ENCODE results near the gene NUAK1.

NUAK1 gene

GRCh38 chr12:106022568-106023012, 116.2 kb downstream of the NUAK1 start:
- no peak for TF ChIP-seq SIN3A (IDR thresholded peaks at IDR 0.05; ENCODE audit: borderline replicate concordance, insufficient read depth, low read length)
- TF ChIP-seq TAF1 (IDR thresholded peaks at IDR 0.05; ENCODE audit: borderline replicate concordance, insufficient read depth, low read length), result no peak
- TF ChIP-seq POLR2AphosphoS5 (IDR thresholded peaks at IDR 0.05; ENCODE audit: low read depth, low read length), result no peak
- no peak for TF ChIP-seq FOXP2 (optimal IDR thresholded peaks at IDR 0.05; ENCODE audit: borderline replicate concordance, extremely low read depth, extremely low read length, insufficient read depth)
- no peak for TF ChIP-seq REST (IDR thresholded peaks at IDR 0.05; ENCODE audit: insufficient read depth in 1 of 2, low read depth in 2 of 2, low read length in 2 of 2)

GRCh38 chr12:106021516-106021915, 117.2 kb downstream of the NUAK1 start:
- TF ChIP-seq POLR2AphosphoS5 (IDR thresholded peaks at IDR 0.05; ENCODE audit: low read depth, low read length), result no peak
- no peak for TF ChIP-seq TAF1 (IDR thresholded peaks at IDR 0.05; ENCODE audit: borderline replicate concordance, insufficient read depth, low read length)
- no peak for TF ChIP-seq FOXP2 (optimal IDR thresholded peaks at IDR 0.05; ENCODE audit: borderline replicate concordance, extremely low read depth, extremely low read length, insufficient read depth)

GRCh38 chr12:106020736-106021135, 118.0 kb downstream of the NUAK1 start:
- TF ChIP-seq FOXP2 (optimal IDR thresholded peaks at IDR 0.05; ENCODE audit: borderline replicate concordance, extremely low read depth, extremely low read length, insufficient read depth) (no peak), POLR2AphosphoS5 (IDR thresholded peaks at IDR 0.05; ENCODE audit: low read depth, low read length) (no peak), TAF1 (IDR thresholded peaks at IDR 0.05; ENCODE audit: borderline replicate concordance, insufficient read depth, low read length) (no peak), REST (IDR thresholded peaks at IDR 0.05; ENCODE audit: insufficient read depth in 1 of 2, low read depth in 2 of 2, low read length in 2 of 2) (no peak), SIN3A (IDR thresholded peaks at IDR 0.05; ENCODE audit: borderline replicate concordance, insufficient read depth, low read length) (no peak)

GRCh38 chr12:106019144-106019543, 119.6 kb downstream of the NUAK1 start:
- TF ChIP-seq SIN3A (IDR thresholded peaks at IDR 0.05; ENCODE audit: borderline replicate concordance, insufficient read depth, low read length) (no peak), FOXP2 (optimal IDR thresholded peaks at IDR 0.05; ENCODE audit: borderline replicate concordance, extremely low read depth, extremely low read length, insufficient read depth) (no peak), POLR2AphosphoS5 (IDR thresholded peaks at IDR 0.05; ENCODE audit: low read depth, low read length) (no peak), TAF1 (IDR thresholded peaks at IDR 0.05; ENCODE audit: borderline replicate concordance, insufficient read depth, low read length) (no peak), REST (IDR thresholded peaks at IDR 0.05; ENCODE audit: insufficient read depth in 1 of 2, low read depth in 2 of 2, low read length in 2 of 2) (no peak)

- no peak for TF ChIP-seq REST (IDR thresholded peaks at IDR 0.05; ENCODE audit: insufficient read depth in 1 of 2, low read depth in 2 of 2, low read length in 2 of 2)
- TF ChIP-seq SIN3A (IDR thresholded peaks at IDR 0.05; ENCODE audit: borderline replicate concordance, insufficient read depth, low read length), result no peak
- TF ChIP-seq POLR2AphosphoS5 (IDR thresholded peaks at IDR 0.05; ENCODE audit: low read depth, low read length), result no peak
- TF ChIP-seq TAF1 (IDR thresholded peaks at IDR 0.05; ENCODE audit: borderline replicate concordance, insufficient read depth, low read length), result no peak
- TF ChIP-seq FOXP2 (optimal IDR thresholded peaks at IDR 0.05; ENCODE audit: borderline replicate concordance, extremely low read depth, extremely low read length, insufficient read depth), result no peak
Measured at GRCh38 chr12:106018286-106018685, 120.5 kb downstream of the NUAK1 start.
